Kidney (tissue), 14 donors: ENCODE data around the gene DGKG. TPM values are rescaled to one million over a fixed set of nuclear protein-coding genes. Genes with fewer than 3 reads are reported as not detected.
A peak's percentile ranks its signal among the peaks of the same experiment; 100 is the strongest.

Experiments used
- DNase-seq, 5 donors: peaks; one replicate each; pipeline ENCODE4 v3.0.0-alpha.2; 2013 to 2020
- FAIRE-seq: peaks from 2 replicates; lab custom pipeline; 2012; peaks lifted over from hg19 to GRCh38; lab: Jason Lieb, UNC
- H3K27ac ChIP-seq, 2 donors: one replicate each; pipeline ENCODE4 v1.7.0; 2013; ENCODE audit warnings: low read depth in 2 of 2, low read length in 2 of 2, inconsistent platforms in 1 of 2
- H3K27me3 ChIP-seq: one replicate; pipeline ENCODE4 v1.7.1; 2013; ENCODE audit warnings: low read length, inconsistent platforms; ENCODE audit not compliant: control insufficient read depth, insufficient read depth
- H3K36me3 ChIP-seq, 3 donors: one replicate each; pipeline versions ENCODE4 v1.7.0 to v1.7.1; 2013; ENCODE audit warnings: low read length in 3 of 3, control low read depth in 1 of 3, inconsistent platforms in 1 of 3; ENCODE audit not compliant: insufficient read depth in 3 of 3, control insufficient read depth in 2 of 3
- H3K4me1 ChIP-seq, 3 donors: one replicate each; pipeline versions ENCODE4 v1.7.0 to v1.7.1; 2013; ENCODE audit warnings: low read length in 3 of 3, inconsistent platforms in 1 of 3, low read depth in 1 of 3; ENCODE audit not compliant: control insufficient read depth in 2 of 3, insufficient read depth in 2 of 3
- H3K4me3 ChIP-seq, 3 donors: one replicate each; pipeline versions ENCODE4 v1.7.0 to v1.8.1; 2013; ENCODE audit warnings: low read length in 3 of 3, control low read depth in 1 of 3, inconsistent platforms in 1 of 3
- H3K9ac ChIP-seq, 3 donors: one replicate each; pipeline versions ENCODE4 v1.7.0 to v1.7.1; 2013; ENCODE audit warnings: low read length in 3 of 3, control low read depth in 1 of 3, inconsistent platforms in 1 of 3
- H3K9me3 ChIP-seq, 3 donors: one replicate each; pipeline versions ENCODE4 v1.7.0 to v1.7.1; 2013; ENCODE audit warnings: low read length in 3 of 3, control low read depth in 1 of 3, inconsistent platforms in 1 of 3; ENCODE audit not compliant: control insufficient read depth in 2 of 3, insufficient read depth in 1 of 3
- intact Hi-C: fragments of 100-400 bp; cut with DNase I; formaldehyde crosslinking; loops from one replicate; pipeline ENCODE4 v1.11.1; 2022
- polyA plus RNA-seq: library from polyadenylated mRNA; stranded (reverse); fragments of 350-450 nt; fragmentation: Illumina TruSeq; extraction: RNeasy Lipid Tissue Mini Kit (QIAGEN cat#74804); gene quantifications from one replicate; pipeline ENCODE4 v1.2.3, GENCODE V29; 2014; ENCODE audit warnings: low read depth, low replicate concordance; ENCODE audit not compliant: insufficient read depth
- total RNA-seq: library from RNA; stranded (reverse); fragmentation: NEBNext Ultra II Directional; extraction: Animal tissue kit (Norgen Biotek cat#: 25700); gene quantifications from one replicate; pipeline ENCODE4 v1.2.1, GENCODE V29; 2021
- TF ChIP-seq, protein P1 (sequence below): IDR thresholded peaks from 3 replicates; pipeline ENCODE4 v1.5.1; 2012; ENCODE audit warnings: mild to moderate bottlenecking, moderate library complexity, borderline replicate concordance; ENCODE audit not compliant: insufficient read depth; ENCODE audit errors: extremely low read depth
- donor health status: control.
- donor health status: control.
- donor health status: control.
- donor health status: control.
- donor health status: control.
- donor health status: DM: yes; HTN: yes; CAD: no.
- donor health status: Normal renal cell carcinoma (clear cell type).

The DGKG gene
- total and polyA plus RNA-seq, 2 donors from 2014 or later = 0.95 to 11.4 TPM

DNA sequence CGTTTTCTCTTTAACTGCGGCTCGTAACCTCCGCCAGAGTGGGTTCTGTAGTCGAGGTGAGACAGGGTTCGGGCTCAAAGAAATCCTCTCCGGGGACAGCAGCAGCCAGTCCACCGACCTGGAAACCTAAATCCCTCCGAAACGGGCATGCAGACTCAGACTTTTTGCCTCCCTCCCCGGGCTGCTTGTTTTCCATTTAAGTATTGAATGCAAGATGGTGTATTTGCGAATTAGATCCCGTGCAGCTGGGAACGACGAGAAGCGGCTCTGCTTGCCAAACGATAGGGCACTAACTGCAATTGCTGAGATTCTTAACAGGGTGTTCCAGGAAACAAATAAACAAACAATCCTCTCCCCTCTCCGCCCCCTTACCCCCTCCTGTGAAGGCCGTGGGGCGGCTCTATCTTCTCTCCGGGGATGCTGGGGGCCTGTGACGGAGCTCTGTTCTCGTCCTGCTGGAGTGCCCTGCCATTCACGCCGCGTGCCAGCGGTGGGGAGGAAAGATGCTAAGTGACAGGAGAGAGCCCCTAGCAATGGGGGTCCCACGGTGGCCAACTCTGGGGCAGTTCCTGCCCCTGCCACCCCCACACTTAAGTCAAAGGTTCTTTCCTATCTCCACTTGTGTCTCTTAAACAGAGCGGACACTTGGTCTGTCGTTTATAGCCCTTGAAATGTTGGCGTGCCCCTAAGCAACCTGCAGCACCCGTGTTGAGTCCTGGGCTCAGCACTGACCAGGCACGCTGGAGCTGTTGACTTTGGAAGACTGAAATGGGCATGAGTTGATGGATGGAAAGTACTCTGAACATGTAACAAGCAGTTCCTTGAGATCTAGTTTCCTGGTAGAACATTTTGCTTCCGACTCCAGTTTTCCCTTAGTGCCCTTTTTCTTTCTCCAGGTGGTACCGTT lies 251.9 kb downstream of the DGKG start:
- Histone ChIP-seq H3K4me3 (peak overlapping the region; percentile 63 to 85 (median 84)), H3K36me3 (peaks cover 0 to 3% (median 0%) of the 10 kb centered on the region in 3 donors), H3K27ac (peak overlapping the region; percentile 66 to 85), H3K27me3 (peaks cover 3% of the 10 kb centered on the region), H3K9me3 (no peaks in the 10 kb centered on the region), H3K4me1 (peaks cover 0 to 10% (median 7%) of the 10 kb centered on the region in 3 donors), H3K9ac (peak overlapping the region in 1 of 3 donors; percentile 89)
- intact Hi-C loops = no loop called here
- DNase-seq (peak; percentile 57 to 81 (median 76)), FAIRE-seq (no peak)
- TF ChIP-seq, protein P1, sequence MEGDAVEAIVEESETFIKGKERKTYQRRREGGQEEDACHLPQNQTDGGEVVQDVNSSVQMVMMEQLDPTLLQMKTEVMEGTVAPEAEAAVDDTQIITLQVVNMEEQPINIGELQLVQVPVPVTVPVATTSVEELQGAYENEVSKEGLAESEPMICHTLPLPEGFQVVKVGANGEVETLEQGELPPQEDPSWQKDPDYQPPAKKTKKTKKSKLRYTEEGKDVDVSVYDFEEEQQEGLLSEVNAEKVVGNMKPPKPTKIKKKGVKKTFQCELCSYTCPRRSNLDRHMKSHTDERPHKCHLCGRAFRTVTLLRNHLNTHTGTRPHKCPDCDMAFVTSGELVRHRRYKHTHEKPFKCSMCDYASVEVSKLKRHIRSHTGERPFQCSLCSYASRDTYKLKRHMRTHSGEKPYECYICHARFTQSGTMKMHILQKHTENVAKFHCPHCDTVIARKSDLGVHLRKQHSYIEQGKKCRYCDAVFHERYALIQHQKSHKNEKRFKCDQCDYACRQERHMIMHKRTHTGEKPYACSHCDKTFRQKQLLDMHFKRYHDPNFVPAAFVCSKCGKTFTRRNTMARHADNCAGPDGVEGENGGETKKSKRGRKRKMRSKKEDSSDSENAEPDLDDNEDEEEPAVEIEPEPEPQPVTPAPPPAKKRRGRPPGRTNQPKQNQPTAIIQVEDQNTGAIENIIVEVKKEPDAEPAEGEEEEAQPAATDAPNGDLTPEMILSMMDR = no peak

DNA sequence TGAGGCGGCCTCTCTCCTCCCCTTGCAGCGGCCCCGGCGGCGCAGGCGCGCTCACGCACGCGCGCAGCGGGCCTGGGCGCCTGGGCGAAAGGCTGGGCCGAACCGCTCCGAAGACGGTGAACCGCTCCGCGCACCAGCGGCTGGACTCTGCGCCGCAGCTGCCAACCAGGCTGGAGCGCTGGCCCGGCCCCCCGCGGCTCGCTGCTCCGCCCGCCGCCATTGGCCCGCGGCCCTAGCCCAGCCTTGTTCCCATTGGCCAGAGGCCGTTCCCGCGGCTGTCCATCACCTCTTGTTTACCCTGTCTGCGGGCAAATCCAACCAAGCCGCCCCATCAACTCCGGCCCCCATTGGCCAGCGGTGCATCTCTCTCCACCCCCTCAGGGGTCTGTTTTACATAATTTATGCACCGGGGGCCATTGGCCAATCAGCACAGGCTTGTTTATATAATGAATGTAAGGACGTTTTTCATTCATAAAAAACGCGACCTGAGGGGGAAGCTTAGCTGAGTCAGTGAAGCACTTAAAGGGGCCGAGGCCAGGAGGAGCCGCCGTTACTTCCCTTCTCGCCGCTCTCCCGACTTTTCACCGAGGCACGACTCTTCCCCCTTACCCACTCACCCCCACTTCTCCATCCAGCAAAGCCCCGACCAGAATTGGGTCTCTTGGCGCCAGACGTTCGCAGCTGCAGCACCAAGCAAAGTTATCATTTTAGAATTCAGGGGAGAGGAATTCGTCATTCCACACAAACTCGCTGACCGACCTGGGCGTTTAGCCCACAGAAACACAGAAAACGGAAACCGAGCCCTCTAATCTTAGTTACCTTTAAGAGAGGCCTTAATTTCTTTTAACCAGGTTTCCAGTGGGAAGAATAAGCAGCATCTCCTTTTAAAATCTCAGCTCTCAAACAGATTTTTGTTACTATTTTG lies 252.8 kb downstream of the DGKG start, which contains the start of gene ETV5:
Gene ETV5 (minus strand): TSS at position 149 of the 925 bp plus-strand sequence. CDS start 3,221 bp downstream, outside the sequence.
- FAIRE-seq = peak; percentile 94
- intact Hi-C loops = no loop called here
- peak within 1 kb of the TSS; percentile 67 to 85 for H3K27ac ChIP-seq

More for the DNA sequence above, 252.8 kb downstream of the DGKG start, which contains the start of gene ETV5:
- Histone ChIP-seq H3K9ac (peak within 1 kb of the TSS; percentile 27 to 89 (median 54)), H3K9me3 (no peaks in the 10 kb centered on the region), H3K36me3 (peaks cover 0 to 3% (median 0%) of the 10 kb centered on the region in 3 donors), H3K4me1 (peaks cover 0 to 10% (median 7%) of the 10 kb centered on the region in 3 donors), H3K27me3 (peaks cover 3% of the 10 kb centered on the region), H3K4me3 (peak within 1 kb of the TSS; percentile 63 to 85 (median 84))
- TF ChIP-seq, protein P1 = no peak
- peak; percentile 99 to 100 (median 100) for DNase-seq
